Ovary (tissue), 9 donors: ENCODE results near the gene SCAPER. TPM values are rescaled to one million over a fixed set of nuclear protein-coding genes. Genes with fewer than 3 reads are reported as not detected.

ENCODE experiments used
- DNase-seq, 5 donors: peaks; one replicate each; pipeline ENCODE4 v3.0.0-alpha.2; 2019 to 2020
- H3K27ac ChIP-seq, 2 donors: fragments of 200-600 bp; one replicate each; pipeline versions ENCODE4 v1.5.1 to v1.8.0; 2019 to 2022
- H3K27me3 ChIP-seq: fragments of 200-600 bp; one replicate; pipeline ENCODE4 v1.8.0; 2022
- H3K36me3 ChIP-seq: fragments of 200-600 bp; sonication (generic); one replicate; pipeline ENCODE4 v1.5.1; 2019
- H3K4me1 ChIP-seq: one replicate; pipeline ENCODE4 v1.8.1; 2013; ENCODE audit warnings: mild to moderate bottlenecking, moderate library complexity; ENCODE audit not compliant: insufficient read depth
- H3K4me3 ChIP-seq: fragments of 200-600 bp; sonication (generic); one replicate; pipeline ENCODE4 v1.5.1; 2017
- H3K9me3 ChIP-seq, 2 donors: fragments of 200-600 bp in 1 of 2; sonication (generic) in 1 of 2; one replicate each; pipeline versions ENCODE4 v1.5.1 to v1.8.1; 2013 to 2019; ENCODE audit warnings: mild to moderate bottlenecking in 1 of 2, moderate library complexity in 1 of 2
- EP300 ChIP-seq: sonication (generic); formaldehyde crosslinking; IDR thresholded peaks from one replicate; pipeline ENCODE4 v1.6.1; 2017; ENCODE audit warnings: antibody characterized with exemption
- POLR2A ChIP-seq: fragments of 450-650 bp; IDR thresholded peaks from one replicate; pipeline ENCODE4 v1.6.1; 2017; ENCODE audit warnings: antibody characterized with exemption, mild to moderate bottlenecking, moderate library complexity
- WGBS, 3 donors: extraction: QIAGEN DNeasy Blood & Tissue Kit in 1 of 3; methylation state at CpG; one replicate each; pipeline versions ENCODE4 v1.1.5 to v1.1.7; 2013 to 2017; 5-methylcytosine and 5-hydroxymethylcytosine counted together
- intact Hi-C, 4 donors: fragments of 100-400 bp; cut with DNase I; formaldehyde crosslinking; loops; one replicate each; pipeline versions ENCODE4 v1.11.0 to v1.15.1; 2022 to 2023
- polyA plus RNA-seq, 2 donors: library from polyadenylated mRNA; stranded (reverse); fragments of 200-250 nt in 1 of 2; fragments of 350-450 nt in 1 of 2; fragmentation: Illumina TruSeq in 1 of 2; extraction: RNeasy Lipid Tissue Mini Kit (QIAGEN cat#74804) in 1 of 2; gene quantifications; one replicate each; pipeline ENCODE4 v1.2.3, GENCODE V29; 2013 to 2014
- total RNA-seq, 7 donors: library from RNA; depleted of rRNA in 2 of 7; stranded (reverse); fragments of >200 nt in 2 of 7; fragmentation: NEBNext Ultra II Directional in 3 of 7; extraction: Animal tissue kit (Norgen Biotek cat#: 25700) in 3 of 7; gene quantifications; one replicate each; pipeline versions ENCODE4 v1.1.0 to v1.2.4, GENCODE V29; 2016 to 2023
- TF ChIP-seq, protein P1 (sequence below), 3 donors: fragments of 450-650 bp in 2 of 3; fragments of 200-600 bp in 1 of 3; IDR thresholded peaks; one replicate each; pipeline versions ENCODE4 v1.5.1 to v1.8.0; 2016 to 2022; ENCODE audit warnings: antibody characterized with exemption in 3 of 3, mild to moderate bottlenecking in 1 of 3
- donor health status: DM: no; HTN: no; CAD: no; lungs with moderate emphysema.
- donor health status: DM: no; HTN: no; CAD: no.
- donor health status: Bipolar disorder and iron deficiency.
- donor health status: DM: yes; HTN: yes; CAD: no.
- donor health status: DM: no; HTN: no; CAD: no.
- donor health status: DM: yes; HTN: yes; CAD: no.

Gene SCAPER
- total and polyA plus RNA-seq, 9 donors = 13.7 to 45.8 (median 27.9) TPM

DNA sequence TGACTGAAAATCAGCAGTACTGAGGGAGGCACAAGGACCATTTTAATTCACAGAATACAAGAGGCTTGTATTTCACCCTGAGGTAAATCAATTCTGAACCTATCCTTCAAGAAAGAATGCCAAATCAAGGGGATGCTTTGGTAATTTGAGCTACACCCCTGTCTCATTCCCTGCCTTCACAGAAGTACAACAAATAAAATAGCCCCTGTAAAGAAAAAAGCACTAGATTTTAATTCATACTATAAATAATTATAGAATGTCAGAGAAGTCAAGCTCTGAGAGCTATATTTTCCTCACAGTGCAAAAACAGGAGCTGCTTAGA is 319.6 kb downstream of the SCAPER start:
- H3K27ac ChIP-seq = no peak overlapping the region
- H3K9me3 ChIP-seq = no peaks in the 10 kb centered on the region
- DNase-seq = no peak
- TF ChIP-seq EP300 = no peak
- TF ChIP-seq, protein P1, sequence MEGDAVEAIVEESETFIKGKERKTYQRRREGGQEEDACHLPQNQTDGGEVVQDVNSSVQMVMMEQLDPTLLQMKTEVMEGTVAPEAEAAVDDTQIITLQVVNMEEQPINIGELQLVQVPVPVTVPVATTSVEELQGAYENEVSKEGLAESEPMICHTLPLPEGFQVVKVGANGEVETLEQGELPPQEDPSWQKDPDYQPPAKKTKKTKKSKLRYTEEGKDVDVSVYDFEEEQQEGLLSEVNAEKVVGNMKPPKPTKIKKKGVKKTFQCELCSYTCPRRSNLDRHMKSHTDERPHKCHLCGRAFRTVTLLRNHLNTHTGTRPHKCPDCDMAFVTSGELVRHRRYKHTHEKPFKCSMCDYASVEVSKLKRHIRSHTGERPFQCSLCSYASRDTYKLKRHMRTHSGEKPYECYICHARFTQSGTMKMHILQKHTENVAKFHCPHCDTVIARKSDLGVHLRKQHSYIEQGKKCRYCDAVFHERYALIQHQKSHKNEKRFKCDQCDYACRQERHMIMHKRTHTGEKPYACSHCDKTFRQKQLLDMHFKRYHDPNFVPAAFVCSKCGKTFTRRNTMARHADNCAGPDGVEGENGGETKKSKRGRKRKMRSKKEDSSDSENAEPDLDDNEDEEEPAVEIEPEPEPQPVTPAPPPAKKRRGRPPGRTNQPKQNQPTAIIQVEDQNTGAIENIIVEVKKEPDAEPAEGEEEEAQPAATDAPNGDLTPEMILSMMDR (IDR thresholded peaks at IDR 0.05) = no peak
- no peak for TF ChIP-seq POLR2A
- no peak overlapping the region for H3K4me3 ChIP-seq
- H3K4me1 ChIP-seq = no peaks in the 10 kb centered on the region
- H3K36me3 ChIP-seq = no peaks in the 10 kb centered on the region
- no peaks in the 10 kb centered on the region for H3K27me3 ChIP-seq
- intact Hi-C loops = no loop called here

DNA sequence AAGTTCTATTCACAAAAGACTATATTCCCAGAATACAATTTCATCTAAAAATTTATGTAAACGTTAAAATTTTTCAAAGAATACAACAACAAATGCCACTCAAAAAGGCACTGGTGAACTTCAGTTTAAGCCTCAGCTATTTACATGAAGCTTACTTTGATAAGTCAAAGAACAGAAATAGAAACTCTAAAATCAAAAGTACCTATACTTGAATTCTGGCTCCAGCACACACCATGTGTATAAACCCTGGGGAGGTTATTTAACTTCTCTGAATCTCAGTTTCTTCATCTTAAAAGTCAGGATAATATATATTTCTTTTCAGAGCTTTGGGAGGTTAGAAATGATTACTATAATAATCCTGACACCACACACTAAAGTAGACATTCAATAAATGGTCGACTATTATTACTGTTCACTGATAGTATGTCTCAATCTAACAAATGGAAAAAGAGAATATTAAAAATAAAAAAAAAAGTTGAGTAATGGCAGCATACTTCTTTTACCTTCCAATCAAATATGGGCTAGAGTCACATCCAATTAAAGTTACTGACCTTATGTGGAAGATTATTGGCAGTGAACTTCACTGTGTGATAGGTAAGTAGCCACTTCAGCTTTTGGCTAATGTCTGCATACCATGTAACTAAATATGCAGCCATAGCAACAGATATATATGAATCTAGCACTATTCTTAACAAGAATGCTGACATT is 320.1 kb downstream of the SCAPER start:
- no peak overlapping the region for H3K27ac ChIP-seq
- no peaks in the 10 kb centered on the region for H3K36me3 ChIP-seq
- TF ChIP-seq EP300 (no peak), POLR2A (no peak)
- TF ChIP-seq, protein P1 (IDR thresholded peaks at IDR 0.05) = no peak
- no peak overlapping the region for H3K4me3 ChIP-seq
- intact Hi-C loops = no loop called here
- no peaks in the 10 kb centered on the region for H3K9me3 ChIP-seq
- 85 to 88% (median 86%) methylated on average over 2 of the region's 2 CpGs for WGBS, 3 donors
- no peaks in the 10 kb centered on the region for H3K27me3 ChIP-seq
- DNase-seq = no peak
- H3K4me1 ChIP-seq = no peaks in the 10 kb centered on the region

DNA sequence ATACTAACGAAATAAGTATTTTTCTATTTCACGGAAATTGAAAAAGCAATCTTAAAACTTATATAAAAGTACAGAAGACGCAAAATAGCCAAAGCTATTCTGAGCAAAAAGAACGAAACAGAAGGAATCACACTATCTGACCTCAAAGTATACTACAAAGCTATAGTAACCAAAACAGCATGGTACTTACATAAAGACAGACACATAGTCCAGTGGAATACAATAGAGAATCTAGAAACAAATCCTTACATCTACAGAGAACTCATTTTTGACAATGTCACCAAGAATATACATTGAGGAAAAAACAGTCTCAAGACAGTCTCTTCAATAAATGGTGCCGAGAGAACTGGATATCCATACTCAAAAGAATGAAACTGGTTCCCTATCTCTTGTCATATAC is 322.6 kb downstream of the SCAPER start:
- no peak overlapping the region for H3K27ac ChIP-seq
- no peaks in the 10 kb centered on the region for H3K27me3 ChIP-seq
- H3K36me3 ChIP-seq = no peaks in the 10 kb centered on the region
- no peaks in the 10 kb centered on the region for H3K9me3 ChIP-seq
- TF ChIP-seq EP300 = no peak
- TF ChIP-seq, protein P1 (IDR thresholded peaks at IDR 0.05) = no peak
- no peak for TF ChIP-seq POLR2A
- intact Hi-C loops = no loop called here
- WGBS, 3 donors = 77 to 97% (median 79%) methylated on average over 5 of the region's 5 CpGs
- DNase-seq = no peak
- no peaks in the 10 kb centered on the region for H3K4me1 ChIP-seq
- no peak overlapping the region for H3K4me3 ChIP-seq

DNA sequence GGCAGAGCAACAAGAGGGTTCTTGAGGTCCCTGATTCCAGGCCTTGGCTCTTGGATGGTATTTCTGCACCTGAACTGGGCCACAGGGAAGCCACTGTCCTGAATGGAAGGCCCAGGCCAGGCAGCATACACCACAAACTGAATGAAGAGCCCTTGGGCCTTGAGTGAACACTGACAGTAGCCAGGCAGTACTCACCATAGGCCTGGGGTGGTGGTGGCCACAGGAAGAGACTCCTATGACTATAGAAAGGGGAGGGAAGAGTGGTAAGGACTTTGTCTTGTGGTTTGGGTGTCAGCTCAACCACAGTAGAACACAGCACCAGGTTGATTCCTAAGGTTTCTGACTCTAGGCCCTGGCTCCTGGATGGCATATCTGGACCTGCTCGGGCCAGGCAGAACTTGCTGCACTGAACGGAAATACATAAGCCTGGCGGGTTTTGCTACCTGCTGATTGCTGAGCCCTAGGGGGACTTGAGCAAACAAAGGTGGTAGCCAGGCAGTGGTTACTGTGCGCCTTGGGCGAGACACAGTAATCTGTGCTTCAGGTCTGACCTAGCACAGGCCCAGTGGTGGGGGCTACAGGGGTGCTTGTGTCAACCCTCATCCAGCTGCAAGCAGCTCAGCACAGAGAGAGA is 327.1 kb downstream of the SCAPER start:
- Histone ChIP-seq H3K27ac (no peak overlapping the region), H3K36me3 (no peaks in the 10 kb centered on the region), H3K27me3 (no peaks in the 10 kb centered on the region), H3K9me3 (no peaks in the 10 kb centered on the region), H3K4me1 (peaks cover 5% of the 10 kb centered on the region), H3K4me3 (no peak overlapping the region)
- TF ChIP-seq EP300 (no peak), POLR2A (no peak)
- TF ChIP-seq, protein P1 (IDR thresholded peaks at IDR 0.05) = no peak
- intact Hi-C loops = no loop called here
- no peak for DNase-seq
- WGBS, 3 donors = 97 to 100% (median 99%) methylated on average over 5 of the region's 5 CpGs
